Spleen (tissue), 7 donors: ENCODE data around the gene CALHM3.

Source experiments
- CTCF ChIP-seq, 11 experiments: fragments of 200-600 bp in 7 of 11; fragments of 450-650 bp in 4 of 11; sonication (generic) in 4 of 11; IDR thresholded peaks in 8 of 11; conservative IDR thresholded peaks in 3 of 11; 1 replicate in 7 of 11; 2 replicates in 4 of 11; pipeline versions ENCODE4 v1.4.0 to v1.8.0; 2016 to 2021; ENCODE audit warnings: antibody characterized with exemption in 11 of 11, inconsistent platforms in 4 of 11, mild to moderate bottlenecking in 1 of 11
- POLR2A ChIP-seq, 3 donors: fragments of 450-650 bp; IDR thresholded peaks; one replicate each; pipeline ENCODE4 v1.5.1; 2017; ENCODE audit warnings: antibody characterized with exemption in 3 of 3, mild to moderate bottlenecking in 1 of 3
- donor health status: DM: no; HTN: no; CAD: no; lungs with moderate emphysema.
- donor health status: DM: no; HTN: no; CAD: no.
- donor health status: DM: no; HTN: no; CAD: no.

- TF ChIP-seq CTCF (IDR thresholded peaks at IDR 0.05 in 8 of 11, conservative IDR thresholded peaks at IDR 0.05 in 3 of 11) (no peak), POLR2A (IDR thresholded peaks at IDR 0.05) (no peak)
Observed at GRCh38 chr10:103456074-103456660, 22.9 kb downstream of the CALHM3 start.
